K562 (cell line): ENCODE measurements around the gene CRYBG2. TPM values are rescaled to one million over a fixed set of nuclear protein-coding genes. Genes with fewer than 3 reads are reported as not detected.

Experiments
- ARNT ChIP-seq, 2 experiments: fragments of 450-650 bp; IDR thresholded peaks; 2 replicates each; pipeline ENCODE4 v1.6.1; 2016; ENCODE audit warnings: mild to moderate bottlenecking in 1 of 2
- BACH1 ChIP-seq: fragments of 200-800 bp; sonication (Bioruptor generic); IDR thresholded peaks from 2 replicates; pipeline ENCODE4 v1.6.1; 2016; ENCODE audit warnings: missing genetic modification characterization, missing compliant biosample characterization
- ETS2 ChIP-seq: IDR thresholded peaks from 2 replicates; pipeline ENCODE4 v1.6.1; 2016; ENCODE audit warnings: borderline replicate concordance, missing genetic modification characterization, mild to moderate bottlenecking, moderate library complexity, missing compliant biosample characterization; ENCODE audit not compliant: poor library complexity, severe bottlenecking
- GABPA ChIP-seq: fragments of 200-800 bp; sonication (Bioruptor generic); conservative IDR thresholded peaks from 2 replicates; pipeline ENCODE4 v1.6.1; 2016; ENCODE audit warnings: low read depth, missing genetic modification characterization, missing compliant biosample characterization
- HDAC6 ChIP-seq: IDR thresholded peaks from 2 replicates; pipeline ENCODE4 v1.6.1; 2012; ENCODE audit warnings: low read depth, mild to moderate bottlenecking, control low read depth, inconsistent platforms, low read length, moderate library complexity
- HOMEZ ChIP-seq: fragments of 250-450 bp; sonication (Bioruptor Pico); IDR thresholded peaks from 2 replicates; pipeline ENCODE4 v1.4.0; 2020; ENCODE audit warnings: mild to moderate bottlenecking, moderate library complexity
- ID3 ChIP-seq, 2 experiments: fragments of 250-450 bp in 1 of 2; fragments of 450-650 bp in 1 of 2; sonication (Bioruptor Pico) in 1 of 2; IDR thresholded peaks; 2 replicates each; pipeline versions ENCODE4 v1.6.1 to v1.8.0; 2016 to 2021; ENCODE audit warnings: mild to moderate bottlenecking in 2 of 2, moderate library complexity in 2 of 2, missing compliant biosample characterization in 1 of 2, missing genetic modification characterization in 1 of 2
- KAT7 ChIP-seq: sonication (generic); formaldehyde crosslinking; IDR thresholded peaks from 2 replicates; pipeline ENCODE4 v1.8.0; 2022; ENCODE audit warnings: missing genetic modification reagents, mild to moderate bottlenecking, borderline replicate concordance
- KDM1A ChIP-seq, 2 experiments: fragments of 450-650 bp; IDR thresholded peaks; 2 replicates each; pipeline ENCODE4 v1.6.1; 2016; ENCODE audit warnings: mild to moderate bottlenecking in 2 of 2
- KLF6 ChIP-seq: fragments of 250-450 bp; sonication (Bioruptor Pico); IDR thresholded peaks from 2 replicates; pipeline ENCODE4 v1.4.0; 2020; ENCODE audit warnings: mild to moderate bottlenecking, moderate library complexity, borderline replicate concordance
- NR0B1 ChIP-seq: fragments of 450-650 bp; IDR thresholded peaks from one replicate; pipeline ENCODE4 v1.6.1; 2018; ENCODE audit warnings: mild to moderate bottlenecking, moderate library complexity; ENCODE audit not compliant: partially characterized antibody
- PHF21A ChIP-seq: fragments of 450-650 bp; IDR thresholded peaks from 2 replicates; pipeline ENCODE4 v1.6.1; 2017; ENCODE audit warnings: low read depth, borderline replicate concordance
- PML ChIP-seq: IDR thresholded peaks from 2 replicates; pipeline ENCODE4 v1.6.1; 2012; ENCODE audit warnings: low read length, inconsistent platforms
- RBM34 ChIP-seq: fragments of 200-400 bp; formaldehyde crosslinking; IDR thresholded peaks from 2 replicates; pipeline ENCODE4 v1.6.1; 2018; ENCODE audit warnings: low read length, borderline replicate concordance; ENCODE audit not compliant: insufficient read depth
- RNF2 ChIP-seq: sonication (generic); IDR thresholded peaks from 2 replicates; pipeline ENCODE4 v1.6.1; 2016
- SAFB ChIP-seq: fragments of 200-400 bp; formaldehyde crosslinking; IDR thresholded peaks from 2 replicates; pipeline ENCODE4 v1.6.1; 2017; ENCODE audit warnings: low read depth, low read length, borderline replicate concordance
- SMAD1 ChIP-seq: fragments of 150-350 bp; IDR thresholded peaks from 2 replicates; pipeline ENCODE4 v1.6.1; 2014; ENCODE audit warnings: low read length, low read depth; ENCODE audit not compliant: partially characterized antibody
- SNIP1 ChIP-seq: fragments of 450-650 bp; IDR thresholded peaks from 2 replicates; pipeline ENCODE4 v1.7.1; 2017; ENCODE audit warnings: low read depth, mild to moderate bottlenecking
- TFAP4 ChIP-seq: sonication (generic); formaldehyde crosslinking; IDR thresholded peaks from 2 replicates; pipeline ENCODE4 v1.8.0; 2022; ENCODE audit warnings: missing genetic modification reagents, mild to moderate bottlenecking, moderate library complexity, borderline replicate concordance
- THRAP3 ChIP-seq: fragments of 450-650 bp; IDR thresholded peaks from 2 replicates; pipeline ENCODE4 v1.6.1; 2016; ENCODE audit warnings: mild to moderate bottlenecking, inconsistent platforms, borderline replicate concordance
- UBTF ChIP-seq, 2 experiments: IDR thresholded peaks; 2 replicates each; pipeline ENCODE4 v1.6.1; 2012; ENCODE audit warnings: improper control_type of control experiment in 2 of 2, low read depth in 2 of 2, low read length in 2 of 2, borderline replicate concordance in 1 of 2
- ZEB2 ChIP-seq: fragments of 450-650 bp; IDR thresholded peaks from 2 replicates; pipeline ENCODE4 v1.6.1; 2016
- ZNF263 ChIP-seq: sonication (generic); formaldehyde crosslinking; IDR thresholded peaks from 2 replicates; pipeline ENCODE4 v1.8.0; 2022; ENCODE audit warnings: mild to moderate bottlenecking, missing genetic modification reagents, borderline replicate concordance
- polyA plus RNA-seq, 8 experiments: library from polyadenylated mRNA; depleted of rRNA in 4 of 8; stranded (reverse) in 5 of 8; unstranded in 3 of 8; fragments of >200 nt; fragmentation: Nextera tagmentation in 2 of 8; fragmentation: Illumina TruSeq in 1 of 8; extraction: Ambion mirVana in 2 of 8; extraction: Trizol in 1 of 8; gene quantifications; 2 replicates each; pipeline versions ENCODE4 v1.2.1 to v1.2.3, GENCODE V29; 2011 to 2014; ENCODE audit warnings: inconsistent platforms in 1 of 8, missing spikeins in 1 of 8
- total RNA-seq, 7 experiments: library from RNA; depleted of rRNA in 6 of 7; stranded (reverse); fragments of >200 nt in 6 of 7; fragmentation: Illumina TruSeq in 2 of 7; extraction: Trizol in 2 of 7; gene quantifications; 2 replicates each; pipeline versions ENCODE4 v1.2.1 to v1.2.3, GENCODE V29; 2011 to 2021; ENCODE audit warnings: low replicate concordance in 1 of 7

Gene CRYBG2
- total and polyA plus RNA-seq, 9 of the 15 experiments (the other 6 are each of a cell fraction or from before 2014, with no cell fraction given) = 0.39 to 8.5 (median 3.7) TPM

GRCh38 chr1:26378879-26379251 lies 24.9 kb upstream of the CRYBG2 start (continued):
- TF ChIP-seq TFAP4 (CRISPR knock-in tag) (no peak), SMAD1 (no peak), SAFB (no peak), ARNT (IDR thresholded peaks at IDR 0.05) (peak in 1 of 2 experiments; percentile 47; a peak in 1 of 4 replicates), NR0B1 (no peak), KAT7 (CRISPR knock-in tag) (0 out of 2 replicates have a peak, but pooled peaks have one; percentile 6), ETS2 (no peak), BACH1 (tag) (no peak), KDM1A (IDR thresholded peaks at IDR 0.05) (peak in 1 of 2 experiments; percentile 85), GABPA (tag) (no peak), ZEB2 (no peak), UBTF (IDR thresholded peaks at IDR 0.05; ENCODE audit: borderline replicate concordance in 1 of 2, low read depth in 2 of 2, low read length in 2 of 2) (no peak), HOMEZ (CRISPR knock-in tag) (no peak), ZNF263 (no peak), HDAC6 (no peak), RBM34 (no peak), PML (no peak), SNIP1 (no peak), KLF6 (CRISPR knock-in tag) (no peak), THRAP3 (0 out of 2 replicates have a peak, but pooled peaks have one; percentile 68), PHF21A (no peak), RNF2 (no peak), ID3 (CRISPR knock-in tag; IDR thresholded peaks at IDR 0.05) (no peak), ID3 (tag; IDR thresholded peaks at IDR 0.05) (no peak)
